NCI-H226 (cell line): ENCODE results near the gene BIN1.

Source experiments
- DNase-seq: peaks from one replicate; pipeline ENCODE4 v3.0.0-alpha.2; 2015

The BIN1 gene

DNA sequence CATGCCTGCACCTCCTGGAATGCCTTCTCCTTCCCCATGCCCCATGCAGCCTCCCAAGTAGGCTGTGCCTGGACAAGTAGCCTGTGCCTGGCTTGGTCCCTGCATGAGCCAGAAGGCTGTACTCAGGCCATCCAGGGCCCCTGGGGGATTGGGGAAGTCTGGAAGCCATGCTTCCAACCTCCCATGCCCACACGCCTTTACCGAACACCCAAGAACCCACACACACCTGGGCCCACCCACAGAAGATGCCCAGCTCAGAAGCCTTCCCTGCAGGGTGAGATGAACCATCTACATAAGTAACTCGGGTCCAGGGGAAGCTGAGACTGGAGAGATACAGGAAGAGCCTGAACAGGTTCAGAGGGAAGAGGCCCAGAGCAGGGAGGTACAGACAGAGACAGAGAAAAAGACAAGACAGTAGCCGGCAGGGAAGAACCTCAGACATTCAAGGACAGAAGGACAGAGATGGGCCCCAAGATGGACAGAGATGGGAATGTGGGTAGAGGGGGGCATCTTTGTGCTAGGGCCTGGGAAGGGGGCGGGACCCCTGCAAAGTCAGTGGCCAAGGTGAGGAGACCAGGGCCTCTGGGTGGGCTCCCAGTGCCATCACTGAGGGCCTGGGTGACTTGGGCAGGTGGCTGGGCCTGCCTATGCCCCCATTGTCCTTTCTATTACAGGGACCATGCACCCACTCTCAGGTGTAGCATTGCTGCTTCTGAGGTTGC, 4.3 kb downstream of the BIN1 start:
- no peak for DNase-seq

DNA sequence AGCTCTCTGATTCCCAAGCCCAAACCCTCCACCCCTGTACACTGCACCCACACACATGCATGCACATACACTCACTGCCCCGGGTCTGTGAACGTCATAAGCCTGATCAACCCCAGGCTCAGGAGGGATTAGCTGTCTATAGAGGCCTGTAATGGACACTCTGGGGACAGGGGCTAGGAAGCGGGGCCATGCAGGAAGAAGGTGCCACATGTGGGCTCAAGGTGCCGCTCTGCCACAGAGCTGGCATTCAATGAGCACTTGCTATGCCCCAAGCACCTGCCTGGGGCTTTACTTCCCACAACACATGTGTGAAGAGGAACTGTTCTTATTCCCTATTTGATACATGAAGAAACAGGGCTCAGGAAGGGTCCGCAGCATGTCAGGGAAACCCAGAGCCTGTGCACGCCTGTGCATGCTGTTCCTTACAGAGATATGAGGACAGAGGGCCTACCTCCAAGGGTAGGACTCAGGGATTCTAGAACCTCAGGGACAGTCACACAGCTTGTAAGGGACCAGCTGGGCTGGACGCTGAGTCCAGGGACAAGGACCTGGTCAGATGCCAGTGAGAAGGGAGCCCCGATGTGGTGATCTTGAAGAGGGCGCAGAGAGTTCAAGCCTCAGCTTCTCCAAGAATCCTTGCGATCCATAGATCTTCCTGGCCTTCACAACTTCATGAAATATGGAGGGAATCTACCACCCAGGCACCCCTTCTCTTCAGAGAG, 5.0 kb downstream of the BIN1 start:
- DNase-seq, result no peak

GRCh38 chr2:127101048-127101611, 5.8 kb downstream of the BIN1 start:
- DNase-seq, result no peak

DNA sequence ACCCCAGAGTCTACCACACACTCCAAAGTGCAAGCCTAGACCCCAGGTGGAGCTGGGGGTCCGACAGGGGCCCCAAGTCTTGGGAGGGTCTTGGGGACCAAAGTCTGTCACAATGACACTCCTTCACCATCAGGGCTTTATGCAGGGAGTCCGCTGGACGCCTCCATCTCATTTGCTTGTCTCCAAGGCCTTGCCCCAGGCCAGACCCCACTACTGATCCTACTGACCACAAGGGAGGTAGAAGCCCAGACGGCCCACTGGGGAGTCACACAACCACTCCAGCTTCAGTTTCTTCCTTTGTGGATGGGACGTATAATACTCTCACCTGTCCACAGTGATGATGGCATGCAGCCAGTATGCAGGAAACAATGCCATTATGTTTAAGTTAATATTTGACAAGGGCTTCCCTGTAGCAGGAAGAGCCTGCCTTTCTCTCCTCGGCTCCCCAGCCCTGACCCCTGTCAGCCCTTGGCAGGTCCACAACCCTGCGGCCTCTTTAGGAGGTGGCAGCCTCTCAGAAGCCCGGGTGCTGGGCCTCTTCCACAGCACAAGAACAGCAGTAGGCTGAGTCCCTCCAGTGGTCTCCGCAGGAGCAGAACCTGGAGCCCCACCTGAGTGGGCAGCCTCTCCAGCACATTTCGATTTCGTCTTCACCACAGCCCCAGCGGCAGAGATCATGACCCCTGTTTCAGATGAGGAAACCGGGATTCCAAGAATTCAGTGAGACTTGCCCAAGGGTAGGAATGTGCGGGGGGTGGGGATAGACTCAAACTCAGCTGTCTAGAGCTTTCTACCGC, 6.5 kb downstream of the BIN1 start:
- no peak for DNase-seq

DNA sequence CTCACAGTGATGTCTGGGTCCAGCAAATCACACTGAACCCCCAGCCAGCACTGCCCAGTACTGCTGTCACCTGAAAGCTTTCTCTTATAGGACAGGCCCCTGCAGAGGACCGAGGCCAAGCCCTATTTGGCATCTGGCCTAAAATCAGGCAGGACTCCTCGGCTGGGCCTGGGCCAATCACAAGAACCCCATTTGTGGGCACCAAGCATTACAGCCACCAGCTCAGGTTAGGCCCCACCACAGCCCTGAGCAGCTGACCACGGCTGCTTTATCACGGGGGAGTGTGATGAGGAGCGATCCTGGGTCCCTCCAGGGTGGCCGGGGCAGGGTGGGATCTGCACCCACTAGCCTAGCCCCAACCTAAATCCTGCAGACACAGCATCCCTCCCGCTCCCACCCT, 8.2 kb downstream of the BIN1 start:
- no peak for DNase-seq

DNA sequence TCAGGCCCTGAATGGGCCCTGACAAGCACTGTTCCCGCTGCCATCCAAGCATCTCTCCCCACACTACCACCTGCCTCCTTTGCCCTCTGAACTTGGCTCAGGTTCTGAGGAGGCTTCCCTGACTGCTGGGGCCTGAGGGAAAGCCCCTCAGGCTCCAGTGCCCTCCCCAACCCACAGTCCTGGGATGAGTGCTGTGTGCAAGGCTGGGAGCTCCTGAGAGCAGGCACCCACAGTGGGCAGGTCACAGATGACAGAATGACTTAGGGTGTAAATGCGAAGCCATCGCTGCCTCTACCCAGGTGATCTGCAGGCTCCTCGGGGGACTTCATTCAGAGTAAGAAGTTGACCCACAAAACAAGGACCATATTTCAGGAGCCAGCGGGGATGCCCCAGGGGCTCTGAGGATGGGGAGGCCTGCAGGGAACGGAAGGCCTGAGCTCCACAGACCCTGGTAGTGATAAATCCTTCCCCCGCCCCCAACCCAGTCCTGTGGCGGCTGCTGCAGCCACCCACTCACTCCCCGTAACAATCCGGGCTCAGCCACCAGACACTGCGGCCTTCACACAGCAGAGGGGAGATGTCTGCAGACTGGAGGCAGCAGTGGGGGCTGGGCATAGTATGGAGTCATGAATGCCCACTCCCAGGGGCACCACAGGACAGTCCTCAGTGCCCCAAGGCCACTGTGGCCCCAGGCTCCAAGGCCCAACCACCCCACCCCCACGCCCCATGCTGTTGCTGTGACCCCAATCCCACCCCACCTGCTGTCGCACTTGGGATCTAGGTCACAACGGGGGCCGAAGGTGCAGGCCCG, 8.9 kb downstream of the BIN1 start:
- DNase-seq, result no peak

DNA sequence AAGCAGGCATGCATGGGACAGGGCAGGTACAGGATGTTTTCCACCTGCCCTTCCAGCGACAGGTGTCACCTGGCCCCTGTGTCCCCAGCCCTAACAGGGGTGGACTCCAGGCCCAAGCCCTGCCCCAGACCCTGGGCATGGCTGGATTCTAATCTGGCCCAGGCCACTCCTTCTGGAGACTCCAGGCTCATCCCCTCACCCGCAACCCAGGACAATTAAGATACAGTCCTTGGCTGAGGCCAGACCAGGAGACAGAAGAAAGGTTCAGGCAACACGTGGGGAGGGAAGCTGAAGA, 9.5 kb downstream of the BIN1 start:
- DNase-seq, result no peak

DNA sequence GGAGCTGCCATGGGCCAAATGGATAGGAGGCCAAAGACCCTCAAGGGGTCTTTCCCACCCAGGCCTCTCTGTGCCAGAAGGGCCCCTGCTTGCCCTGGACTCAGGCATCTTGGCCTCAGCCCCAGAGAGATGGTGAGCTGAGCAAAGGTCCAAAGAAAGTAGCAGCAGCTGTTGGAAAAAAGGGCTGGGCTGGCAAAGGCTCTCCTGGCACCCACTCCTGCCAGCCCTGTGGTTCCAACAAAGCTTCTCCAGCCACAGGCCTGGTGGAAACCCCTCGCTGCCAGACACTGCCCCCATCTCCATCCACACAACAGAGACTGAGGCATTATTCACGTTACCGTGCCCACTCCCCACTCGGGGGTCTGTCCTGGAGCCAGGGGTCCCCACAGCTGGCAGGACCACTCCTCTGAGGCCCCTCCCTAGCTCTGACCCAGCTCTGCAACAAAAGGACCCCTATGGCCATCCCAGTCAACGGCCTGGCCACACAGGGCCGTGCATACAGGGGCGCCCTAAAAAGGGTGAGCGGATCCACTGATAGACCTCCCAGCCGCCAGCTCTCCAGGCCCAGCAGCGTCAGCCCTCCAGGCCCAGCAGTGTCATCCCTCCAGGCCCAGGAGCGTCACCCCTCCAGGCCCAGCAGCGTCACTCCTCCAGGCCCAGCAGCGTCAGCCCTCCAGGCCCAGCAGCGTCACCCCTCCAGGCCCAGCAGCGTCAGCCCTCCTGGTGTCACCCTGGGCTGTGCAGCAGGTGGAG, 10.1 kb downstream of the BIN1 start:
- DNase-seq, result no peak

DNA sequence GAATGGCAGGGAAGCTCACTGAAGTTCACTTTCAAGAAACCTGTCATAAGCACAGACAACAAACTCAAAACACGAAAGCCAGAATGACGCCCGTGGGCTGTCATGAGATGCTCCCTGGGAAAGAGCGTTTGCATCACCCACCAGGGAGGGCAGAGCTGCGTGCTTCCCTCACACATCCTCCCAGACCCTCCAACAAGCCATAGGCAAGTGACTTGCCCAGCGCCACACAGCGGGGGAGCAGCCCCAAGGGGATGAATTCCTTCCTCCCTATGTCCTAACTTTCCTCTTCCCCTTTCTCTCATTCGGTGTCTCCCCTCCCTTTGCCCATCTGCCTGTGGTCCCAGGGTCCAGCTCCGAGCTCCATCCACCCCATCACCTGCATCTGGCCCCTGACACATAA, 10.7 kb downstream of the BIN1 start:
- DNase-seq, result no peak

GRCh38 chr2:127095784-127096183, 11.2 kb downstream of the BIN1 start:
- DNase-seq, result no peak

GRCh38 chr2:127095367-127095641, 11.7 kb downstream of the BIN1 start:
- no peak for DNase-seq

- no peak for DNase-seq
Observed at GRCh38 chr2:127094509-127095366, 12.2 kb downstream of the BIN1 start.

- no peak for DNase-seq
Observed at GRCh38 chr2:127093648-127094210, 13.2 kb downstream of the BIN1 start.

GRCh38 chr2:127092901-127093516, 13.9 kb downstream of the BIN1 start:
- no peak for DNase-seq

DNA sequence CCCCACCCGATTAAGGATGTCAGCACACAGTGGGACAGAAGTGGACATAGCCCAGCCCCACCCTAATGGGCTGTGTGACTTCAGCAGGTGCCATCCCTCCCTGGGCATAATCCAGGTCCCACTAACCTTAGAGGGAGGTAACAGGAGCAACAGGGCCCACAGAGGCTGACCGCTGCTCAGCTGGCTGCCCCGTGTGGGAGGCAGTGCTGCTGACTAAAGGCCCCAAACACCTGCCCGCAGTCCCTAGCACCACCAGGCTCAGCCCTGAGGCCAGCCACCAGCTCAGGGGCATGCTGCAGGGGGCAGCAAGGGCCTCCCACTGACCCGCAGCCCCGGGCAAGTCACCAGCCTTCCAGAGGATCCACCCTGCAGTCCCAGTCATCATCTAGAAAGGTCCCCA, 14.6 kb downstream of the BIN1 start:
- DNase-seq, result no peak

GRCh38 chr2:127091886-127092285, 15.1 kb downstream of the BIN1 start:
- DNase-seq, result no peak

DNA sequence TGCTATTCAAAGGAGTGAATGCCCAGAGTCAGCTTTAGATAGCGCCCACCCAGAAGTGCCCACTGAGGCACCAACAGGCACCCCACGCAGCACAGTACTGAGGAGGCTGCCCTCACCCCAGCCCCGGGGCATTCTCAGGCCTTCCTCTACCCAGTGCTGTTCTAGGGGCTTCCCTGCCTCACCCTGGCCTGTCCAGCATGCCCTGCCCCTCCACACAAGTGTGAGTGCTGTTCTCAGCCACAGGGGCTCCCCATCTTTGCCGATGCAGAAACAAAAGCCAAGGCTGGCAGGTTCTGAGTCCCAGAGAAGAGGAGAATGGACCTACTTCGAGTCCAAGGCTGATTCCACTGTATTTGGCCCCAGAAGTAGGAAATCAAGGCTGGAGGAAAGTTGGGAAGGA, 15.8 kb downstream of the BIN1 start:
- DNase-seq, result no peak

DNA sequence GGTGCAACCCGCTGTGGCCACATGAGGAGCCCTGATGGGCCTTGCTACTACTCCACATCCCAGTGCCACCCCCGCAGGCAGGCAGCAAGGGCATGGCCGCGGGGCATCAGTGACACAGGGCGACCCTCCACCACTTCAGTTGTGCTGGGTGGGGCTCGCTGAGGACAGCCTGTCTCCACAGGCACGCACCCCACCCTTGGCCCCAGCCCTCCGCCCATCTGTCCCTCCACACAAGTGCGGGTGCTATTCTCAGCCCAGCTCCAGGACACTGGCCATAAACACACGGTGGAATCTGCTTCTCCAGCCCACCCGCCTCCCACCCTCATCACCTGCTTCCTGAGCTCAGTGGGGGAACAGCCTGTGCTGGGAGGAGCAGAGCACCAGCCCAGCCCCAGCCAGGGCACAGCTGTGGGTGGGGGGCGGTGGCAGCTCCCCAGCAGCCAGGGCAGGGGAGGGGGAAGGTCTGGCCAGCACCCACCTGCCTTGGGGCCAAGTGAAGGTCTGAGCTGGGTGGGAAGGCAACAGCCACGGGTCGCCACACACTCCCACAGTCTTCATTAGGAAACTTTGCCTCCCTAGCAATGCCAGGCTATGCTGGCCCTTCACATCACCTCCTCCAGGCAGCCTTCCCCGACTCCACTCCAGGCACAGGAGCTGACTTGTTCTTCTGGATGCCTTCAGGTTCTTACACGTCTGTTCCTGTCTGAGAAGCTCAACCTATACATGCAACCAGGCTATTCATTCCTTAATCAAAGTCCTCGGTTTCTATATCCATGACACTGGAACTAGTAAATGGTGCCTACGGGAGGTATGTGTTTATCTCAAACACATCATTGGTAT, 16.5 kb downstream of the BIN1 start:
- no peak for DNase-seq

DNA sequence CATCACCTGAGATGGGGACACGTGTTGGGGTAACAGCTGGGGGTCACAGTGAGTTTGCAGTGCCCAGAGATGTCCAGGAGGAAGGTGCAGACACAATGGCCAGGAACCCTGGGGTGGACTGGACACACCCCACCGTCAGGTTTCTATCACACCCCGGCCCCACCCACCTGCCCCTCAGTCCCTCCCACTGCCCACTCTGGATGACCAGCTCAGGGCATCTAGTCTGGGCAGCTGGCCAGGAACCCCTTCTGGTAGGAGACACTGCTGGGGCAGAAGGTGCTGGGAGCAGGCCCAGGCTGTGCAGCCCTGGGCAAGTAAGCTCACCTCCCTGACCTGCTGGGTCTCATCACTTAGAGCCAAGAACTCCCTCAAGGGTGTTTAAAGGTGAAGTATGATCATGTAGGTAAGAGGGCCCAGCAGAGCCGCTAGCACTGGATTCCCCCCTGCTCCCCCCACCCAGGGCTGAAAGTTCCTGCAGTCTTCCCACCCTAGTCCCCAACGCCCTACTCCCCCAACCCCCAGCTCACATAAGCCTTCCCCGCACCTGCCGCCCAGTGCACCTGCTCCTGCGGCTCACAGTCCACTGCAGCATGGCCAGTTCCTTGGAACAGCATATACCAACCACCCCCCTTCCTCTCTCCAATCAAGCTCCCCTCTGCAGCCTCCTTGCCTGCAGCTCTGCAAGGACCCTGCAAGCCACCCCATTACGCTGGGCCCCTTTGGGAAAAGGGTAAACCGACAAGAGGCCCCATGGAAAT, 17.3 kb downstream of the BIN1 start:
- no peak for DNase-seq
